Glomerular visceral epithelial cell (primary cell): Measurements from ENCODE around the gene CCNB2.
"Not testable (repeated sequence)": the region's sequence is repeated elsewhere in the genome, so short reads cannot be mapped to it uniquely, and the experiment has no call there.

Source experiments
- DNase-seq: peaks from one replicate; pipeline ENCODE4 v3.0.0-alpha.2; 2016; ENCODE audit errors: extremely low spot score

The CCNB2 gene

DNA sequence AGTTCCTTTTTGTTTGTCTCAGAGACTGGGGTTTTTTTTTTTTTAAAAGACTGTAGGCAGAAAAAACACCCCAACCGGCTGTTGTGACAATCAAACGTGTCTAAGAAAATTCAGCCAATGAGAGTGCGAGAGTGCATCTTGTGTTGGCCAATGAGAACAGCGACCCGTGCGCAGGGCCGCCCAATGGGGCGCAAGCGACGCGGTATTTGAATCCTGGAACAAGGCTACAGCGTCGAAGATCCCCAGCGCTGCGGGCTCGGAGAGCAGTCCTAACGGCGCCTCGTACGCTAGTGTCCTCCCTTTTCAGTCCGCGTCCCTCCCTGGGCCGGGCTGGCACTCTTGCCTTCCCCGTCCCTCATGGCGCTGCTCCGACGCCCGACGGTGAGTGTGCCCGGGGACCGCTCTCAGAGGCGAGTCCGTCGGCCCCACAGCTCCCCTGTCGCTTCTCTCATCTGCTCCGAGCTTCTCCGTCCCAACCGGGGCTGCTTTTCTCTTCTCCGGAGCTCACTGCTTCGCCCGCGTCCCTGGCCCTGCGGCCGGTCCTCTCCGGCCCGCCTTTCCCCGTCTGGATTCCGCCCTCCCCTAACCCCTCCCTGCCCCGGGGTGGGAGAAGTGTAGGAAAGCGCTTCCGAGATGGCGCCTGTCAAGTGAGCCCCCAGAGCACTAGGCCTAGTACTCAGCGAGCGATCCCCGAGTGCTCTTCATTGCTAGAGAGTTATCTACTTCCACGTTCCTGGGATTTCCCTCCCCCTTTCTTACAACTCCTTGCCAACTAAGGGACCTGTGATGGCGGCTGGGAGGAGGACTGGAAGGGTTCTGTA lies at the start of gene CCNB2:
Gene CCNB2 (plus strand): TSS at position 235 of the 821 bp plus-strand sequence. CDS start 123 bp downstream, at position 358.
- peak; percentile 93 for DNase-seq

DNA sequence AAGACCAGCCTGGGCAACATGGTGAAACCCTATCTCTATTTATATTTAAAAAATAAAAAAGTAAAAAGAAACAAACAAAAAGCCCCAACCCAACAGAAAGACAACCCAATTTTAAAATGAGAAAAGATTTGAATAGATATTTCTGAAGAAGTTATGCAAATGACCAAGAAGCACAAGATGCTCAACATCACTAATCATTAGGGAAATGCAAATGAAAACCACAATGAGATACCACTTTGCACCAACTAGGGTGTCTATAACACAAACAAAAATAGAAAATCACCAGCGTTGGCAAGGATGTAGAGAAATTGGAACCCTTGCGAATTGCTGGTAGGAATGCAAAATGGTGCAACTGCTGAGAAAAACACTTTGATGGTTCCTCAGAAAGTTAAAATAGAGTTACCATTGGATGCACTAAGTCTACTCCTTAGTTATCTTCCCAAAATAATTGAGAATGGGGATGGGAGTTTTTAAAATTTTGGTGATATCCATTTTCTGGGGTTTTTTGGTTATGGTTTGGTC lies 45.8 kb upstream of the CCNB2 start:
- no peak for DNase-seq

DNA sequence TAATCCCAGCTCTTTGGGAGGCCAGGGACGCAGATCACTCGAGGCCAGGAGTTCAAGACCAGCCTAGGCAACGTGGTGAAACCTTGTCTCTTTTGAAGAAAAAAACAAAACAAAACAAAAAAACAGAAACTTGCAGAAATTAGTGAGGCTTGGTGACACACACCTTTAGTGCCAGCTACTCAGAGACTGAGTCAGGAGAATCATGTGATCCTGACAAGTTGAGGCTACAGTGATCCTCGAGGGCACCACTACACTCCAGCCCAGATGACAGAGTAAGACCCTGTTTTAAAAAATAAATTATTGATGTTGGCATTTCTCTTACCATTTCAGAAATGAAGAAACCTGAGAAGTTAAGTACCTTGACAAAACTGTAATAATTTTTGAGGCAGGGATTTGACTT lies 44.6 kb upstream of the CCNB2 start:
- no peak for DNase-seq

DNA sequence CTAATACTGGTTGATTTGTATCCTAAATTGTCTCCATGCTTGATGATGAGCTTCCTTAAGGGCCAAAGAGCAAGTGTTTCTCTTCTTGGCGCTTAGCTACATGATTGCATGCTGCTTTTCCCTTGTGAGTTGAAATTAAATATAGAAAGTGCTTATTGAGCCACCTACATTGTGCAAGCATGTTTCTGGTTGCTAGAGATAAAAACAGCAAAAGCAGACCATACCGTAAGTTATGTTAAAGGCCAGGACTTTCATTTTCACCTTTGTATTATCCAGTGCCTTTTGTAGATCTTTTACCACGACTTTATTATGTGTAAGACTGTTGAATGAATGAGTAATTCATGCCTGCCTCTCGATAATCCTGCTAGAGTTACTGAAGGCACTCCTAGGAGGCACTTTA lies 41.9 kb upstream of the CCNB2 start:
- no peak for DNase-seq

DNA sequence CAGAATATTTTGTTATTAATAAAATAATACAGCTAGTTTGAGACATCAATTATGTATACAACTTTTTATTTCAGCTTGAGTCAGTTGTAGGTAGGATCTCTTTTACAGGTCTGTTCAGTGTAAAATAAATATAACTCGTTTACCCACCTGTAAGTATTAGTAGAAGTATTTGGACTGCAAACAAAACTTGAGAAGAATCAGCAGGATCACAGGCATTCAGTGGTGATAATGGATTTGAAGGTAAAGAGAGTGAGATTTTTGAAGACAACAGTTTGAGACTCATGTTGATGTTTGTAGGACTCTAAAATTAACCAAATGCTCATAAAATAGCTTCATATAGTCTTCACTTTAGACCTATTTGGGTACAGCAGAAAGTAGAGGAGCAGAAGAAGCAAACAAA lies 35.5 kb upstream of the CCNB2 start:
- DNase-seq, result no peak

DNA sequence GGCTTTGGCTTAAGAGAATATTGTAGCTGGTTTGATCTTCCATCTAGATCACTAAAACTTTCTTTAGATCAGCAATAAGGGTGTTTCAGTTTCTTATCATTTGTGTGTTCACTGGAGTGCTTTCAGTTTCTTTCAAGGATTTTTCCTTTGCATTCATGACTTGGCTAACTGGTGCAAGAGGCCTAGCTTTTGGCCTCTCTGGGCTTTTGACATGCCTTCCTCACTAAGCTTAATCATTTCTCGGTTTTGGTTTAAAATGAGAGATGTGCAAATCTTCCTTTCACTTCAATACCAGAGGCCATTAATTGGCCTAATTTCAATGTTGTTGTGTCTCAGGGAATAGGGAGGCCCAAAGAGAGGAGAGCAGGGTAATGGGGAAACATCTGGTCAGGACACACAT lies 30.3 kb upstream of the CCNB2 start:
- DNase-seq, result no peak

DNA sequence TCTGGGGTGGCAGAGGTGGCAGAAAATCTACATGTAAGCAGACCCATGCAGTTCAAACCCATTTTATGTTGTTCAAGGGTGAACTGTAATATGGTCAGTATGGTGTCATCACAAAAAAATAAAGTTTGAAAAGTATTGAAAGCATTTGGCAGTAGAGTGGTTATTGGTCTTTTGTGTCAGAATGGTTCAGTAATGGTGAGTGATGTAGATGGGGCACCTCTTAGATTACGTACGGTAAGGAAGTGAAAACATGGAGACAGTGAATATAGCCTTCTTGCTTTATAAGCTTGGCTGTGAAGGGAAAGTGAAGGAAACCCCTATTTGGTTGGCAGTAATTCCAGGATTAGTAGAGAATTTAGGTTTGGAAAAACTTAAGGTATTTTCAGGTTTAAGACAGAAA lies 17.2 kb upstream of the CCNB2 start:
- no peak for DNase-seq

DNA sequence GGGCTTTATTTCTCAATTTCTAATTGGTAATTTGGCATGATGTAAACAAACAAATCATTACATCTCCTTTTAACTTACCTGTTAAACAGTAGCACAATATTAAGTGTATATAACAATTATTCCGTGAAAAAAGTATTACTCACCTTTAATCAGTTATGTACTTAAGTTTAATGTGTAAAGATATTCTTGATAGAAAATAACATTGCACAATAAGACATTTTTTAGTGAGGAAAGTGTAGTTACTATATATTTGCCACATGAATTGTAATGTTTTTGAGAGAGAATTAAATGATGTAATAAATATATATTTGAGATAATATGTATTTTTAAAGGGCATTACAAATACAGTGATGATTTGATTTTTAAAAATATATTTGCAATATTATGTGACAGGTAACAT lies 10.9 kb upstream of the CCNB2 start:
- no peak for DNase-seq

DNA sequence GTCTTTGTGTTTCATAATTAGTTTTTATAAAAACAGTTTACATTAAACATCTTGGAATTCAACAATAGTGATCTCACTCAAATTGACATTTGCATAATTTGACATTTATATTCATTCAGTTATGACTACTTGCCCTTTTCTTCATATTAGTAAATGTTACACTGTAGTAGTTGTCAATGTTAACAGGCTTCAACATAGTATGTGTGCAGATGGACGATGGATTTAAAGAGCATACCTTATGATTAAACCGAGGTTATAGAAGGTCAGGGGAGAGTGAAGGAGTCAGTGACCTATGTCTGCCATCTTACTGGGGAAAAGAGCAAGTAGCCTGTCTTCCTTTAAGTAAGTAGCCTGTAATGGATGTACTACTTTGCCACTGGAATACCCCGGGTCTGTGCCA lies 8.5 kb upstream of the CCNB2 start:
- DNase-seq, result no peak

DNA sequence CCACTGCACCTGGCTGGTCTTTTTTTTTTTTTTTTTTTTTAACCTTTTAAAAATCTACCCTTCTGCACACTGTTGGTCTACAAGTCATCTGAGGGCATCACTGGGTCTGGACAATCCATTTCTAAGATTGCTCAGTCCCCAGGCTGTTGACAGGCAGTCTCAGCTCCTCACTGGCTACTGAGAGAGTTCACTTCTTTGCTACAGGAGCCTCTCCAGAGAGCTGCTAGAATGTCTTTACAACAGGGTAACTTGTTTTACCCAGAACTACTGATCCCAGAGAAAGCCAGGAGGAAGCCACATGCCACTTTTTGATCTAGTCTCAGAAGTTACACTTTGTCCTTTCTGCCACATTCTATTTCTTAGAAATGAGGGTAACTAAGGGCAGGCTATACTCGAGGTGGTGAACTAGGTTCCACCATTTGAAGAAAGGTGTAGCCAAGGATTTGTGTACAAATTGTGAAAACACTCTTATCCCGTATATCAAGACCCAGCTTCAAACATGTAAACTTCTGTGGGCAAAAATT lies 5.7 kb upstream of the CCNB2 start:
- no peak for DNase-seq

DNA sequence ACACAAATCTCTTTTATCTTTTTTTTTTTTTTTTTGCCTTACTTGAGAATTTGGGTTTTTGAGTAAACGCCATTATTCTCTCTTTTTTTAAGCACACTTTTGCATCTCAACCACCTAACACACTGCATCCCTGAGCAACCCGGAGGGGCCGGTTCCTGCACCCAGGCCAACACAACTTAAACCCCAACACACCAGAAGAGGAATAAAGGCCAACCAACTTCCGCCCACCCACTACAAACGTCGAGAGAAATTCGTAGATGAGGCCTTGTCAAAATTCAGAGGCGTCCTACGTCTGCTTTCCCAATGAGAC lies 389 bp upstream of the CCNB2 start:
- no peak for DNase-seq

DNA sequence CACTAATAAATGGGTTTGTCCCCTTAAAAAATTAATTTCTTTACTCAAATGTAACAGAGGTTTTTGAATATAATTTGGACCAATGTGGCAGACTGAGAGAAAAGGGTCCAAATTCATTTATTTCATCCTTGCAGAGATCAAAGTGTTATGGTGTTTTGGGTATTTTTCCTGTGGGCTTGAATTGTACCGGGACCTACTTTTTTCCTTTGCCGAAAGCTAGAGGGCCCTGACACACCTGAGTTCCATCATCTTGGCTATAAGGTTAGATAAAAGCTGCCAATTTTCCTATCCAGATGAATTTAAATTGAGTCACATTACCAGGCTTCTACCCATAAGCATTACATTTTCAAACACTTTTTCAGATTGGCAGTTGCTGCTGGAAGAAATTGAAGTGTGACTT lies 908 bp downstream of the CCNB2 start:
- no peak for DNase-seq

DNA sequence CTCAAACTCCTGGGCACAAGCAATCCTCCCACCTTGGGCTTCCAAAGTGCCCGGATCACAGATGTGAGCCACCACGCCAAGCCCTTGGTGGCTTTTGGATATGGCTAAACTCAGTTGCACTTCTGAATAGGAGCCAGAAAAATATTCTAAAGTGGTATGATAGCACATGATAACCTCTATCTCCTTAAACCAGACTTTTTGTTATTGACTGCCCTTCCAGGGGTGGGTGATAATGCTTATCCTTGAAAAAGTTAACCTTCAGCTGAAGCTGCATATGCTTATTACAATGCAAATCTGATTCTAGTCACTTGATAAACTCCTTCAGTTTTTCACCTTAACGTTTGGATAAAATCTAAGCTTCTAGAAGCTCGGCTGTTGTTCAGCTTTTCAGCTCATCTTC lies 6.3 kb downstream of the CCNB2 start:
- DNase-seq, result no peak

DNA sequence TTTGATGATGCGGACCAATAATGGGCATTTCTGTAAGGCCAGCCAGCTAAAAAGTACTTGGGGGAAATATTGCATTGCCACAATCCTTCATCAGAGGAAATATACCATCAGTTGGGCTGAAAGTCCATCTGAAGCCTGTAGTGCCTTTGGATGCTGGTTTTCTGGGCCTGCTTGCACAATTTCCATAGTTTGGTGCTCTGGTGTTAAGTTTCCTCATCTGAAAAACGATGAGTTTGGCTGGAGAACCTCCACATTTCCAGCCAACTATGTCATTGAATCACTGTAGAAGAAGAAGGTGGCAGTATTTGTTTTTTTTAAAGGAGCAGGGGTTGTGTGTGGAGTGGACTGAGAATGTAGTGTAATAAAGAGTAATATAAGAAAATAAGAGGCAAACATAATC lies 10.1 kb downstream of the CCNB2 start:
- no peak for DNase-seq

DNA sequence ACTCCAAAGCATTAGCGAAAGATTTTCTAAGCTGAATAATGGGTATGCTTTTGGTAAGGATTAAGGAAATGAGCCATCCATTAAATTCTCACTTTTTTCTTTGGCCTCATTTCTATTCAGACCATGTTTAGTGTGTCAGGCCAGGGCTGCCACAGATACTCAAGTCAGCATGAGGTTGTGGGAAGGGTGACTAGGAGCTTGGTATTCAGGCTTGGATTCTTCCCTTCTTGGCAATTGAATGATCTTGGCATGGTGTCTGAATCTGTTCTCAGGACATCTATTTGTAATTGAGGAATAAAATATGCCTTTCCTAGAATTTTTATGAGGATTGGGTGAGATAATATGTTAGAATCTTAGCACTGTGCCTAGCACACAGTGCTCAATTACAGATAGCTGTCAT lies 11.2 kb downstream of the CCNB2 start:
- DNase-seq, result no peak

DNA sequence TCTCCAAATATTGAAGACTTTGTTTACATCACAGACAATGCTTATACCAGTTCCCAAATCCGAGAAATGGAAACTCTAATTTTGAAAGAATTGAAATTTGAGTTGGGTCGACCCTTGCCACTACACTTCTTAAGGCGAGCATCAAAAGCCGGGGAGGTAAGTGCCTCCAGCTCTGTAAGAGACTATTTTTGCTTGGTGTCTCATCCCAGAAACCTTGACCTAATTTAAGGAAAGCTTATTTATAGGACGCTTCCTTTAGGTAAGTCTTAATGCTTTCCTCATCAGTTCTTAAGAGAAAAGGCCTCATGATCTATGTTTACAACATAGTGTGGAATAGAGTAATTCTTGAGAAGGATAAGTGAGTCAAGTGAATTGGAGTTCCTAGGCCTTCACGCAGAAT lies 11.8 kb downstream of the CCNB2 start:
- DNase-seq, result no peak

DNA sequence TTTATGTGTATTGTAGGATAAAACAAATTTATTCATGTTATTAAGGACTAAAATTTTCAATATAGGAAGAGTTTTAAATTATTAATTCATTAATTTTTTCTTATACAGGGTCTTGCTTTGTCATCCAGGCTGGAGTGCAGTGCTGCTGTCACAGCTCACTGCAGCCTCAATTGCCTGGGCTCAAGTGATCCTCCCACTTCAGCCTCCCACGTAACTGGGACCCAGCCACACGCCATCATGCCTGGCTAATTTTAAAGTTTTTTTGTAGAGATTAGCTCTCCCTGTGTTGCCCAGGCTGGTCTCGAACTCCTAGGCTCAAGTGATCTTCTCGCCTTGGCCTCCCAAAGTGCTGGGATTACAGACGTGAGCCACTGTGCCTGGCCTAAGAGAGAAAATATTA lies 14.7 kb downstream of the CCNB2 start:
- no peak for DNase-seq

DNA sequence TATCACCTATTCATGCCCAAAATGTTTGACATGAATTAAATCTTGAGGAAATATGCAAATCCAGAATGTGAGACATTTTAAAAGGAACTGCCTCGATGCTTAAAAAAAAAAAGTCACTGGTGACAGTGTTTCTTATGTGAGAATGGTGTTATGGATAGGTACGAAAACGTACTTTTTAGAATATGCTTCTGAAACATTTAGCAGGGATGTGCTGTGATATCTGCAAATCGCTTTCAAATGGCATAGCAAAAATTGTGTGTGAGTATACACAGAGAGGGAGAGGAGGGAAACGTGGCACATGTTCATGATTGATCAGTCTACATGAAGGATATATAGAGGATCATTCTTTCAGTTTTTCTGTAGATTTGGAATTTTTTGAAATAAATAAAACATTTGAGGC lies 16.0 kb downstream of the CCNB2 start:
- no peak for DNase-seq

DNA sequence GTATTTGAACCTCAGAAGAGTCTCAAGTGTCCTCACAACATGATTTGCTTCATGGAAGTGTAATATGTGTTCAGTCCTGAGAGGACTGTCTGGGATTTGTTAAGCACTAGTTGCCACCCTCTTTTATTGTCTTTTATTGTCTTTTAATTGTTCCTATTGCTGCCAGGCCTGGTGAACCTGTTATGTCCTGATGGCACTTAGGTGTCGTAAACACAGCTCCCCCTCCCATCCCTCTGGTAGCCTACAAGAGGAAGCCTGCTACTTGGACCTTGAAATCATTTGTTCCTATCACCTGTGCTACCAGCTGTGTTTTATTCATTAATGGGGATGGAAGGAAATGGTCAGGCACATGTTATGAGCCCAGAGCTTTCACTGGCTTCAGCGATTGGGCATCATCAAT lies 19.3 kb downstream of the CCNB2 start:
- DNase-seq, result no peak

DNA sequence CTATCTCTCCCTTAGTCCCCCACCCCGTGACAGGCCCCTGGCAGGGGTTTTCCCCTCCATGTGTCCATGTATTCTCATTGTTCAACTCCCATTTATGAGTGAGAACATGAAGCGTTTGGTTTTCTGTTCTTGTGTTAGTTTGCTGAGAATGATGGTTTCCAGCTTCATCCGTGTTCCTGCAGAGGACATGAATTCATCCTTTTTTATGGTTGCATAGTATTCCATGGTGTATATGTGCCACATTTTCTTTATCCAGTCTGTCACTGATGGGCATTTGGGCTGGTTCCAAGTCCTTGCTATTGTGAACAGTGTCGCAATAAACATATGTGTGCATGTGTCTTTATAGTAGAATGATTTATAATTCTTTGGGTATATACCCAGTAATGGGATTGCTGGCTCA lies 20.7 kb downstream of the CCNB2 start:
- not testable (repeated sequence) for DNase-seq

DNA sequence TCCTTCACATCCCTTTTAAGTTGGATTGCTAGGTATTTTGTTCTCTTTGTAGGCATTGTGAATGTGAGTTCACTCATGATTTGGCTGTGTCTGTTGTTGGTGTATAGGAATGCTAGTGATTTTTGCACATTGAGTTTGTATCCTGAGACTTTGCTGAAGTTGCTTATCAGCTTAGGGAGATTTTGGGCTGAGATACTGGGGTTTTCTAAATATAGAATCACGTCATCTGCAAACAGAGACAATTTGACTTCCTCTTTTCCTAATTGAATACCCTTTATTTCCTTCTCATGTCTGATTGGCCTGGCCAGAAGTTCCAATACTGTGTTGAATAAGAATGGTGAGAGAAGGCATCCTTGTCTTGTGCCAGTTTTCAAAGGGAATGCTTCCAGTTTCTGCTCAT lies 22.3 kb downstream of the CCNB2 start:
- DNase-seq, result not testable (repeated sequence)

DNA sequence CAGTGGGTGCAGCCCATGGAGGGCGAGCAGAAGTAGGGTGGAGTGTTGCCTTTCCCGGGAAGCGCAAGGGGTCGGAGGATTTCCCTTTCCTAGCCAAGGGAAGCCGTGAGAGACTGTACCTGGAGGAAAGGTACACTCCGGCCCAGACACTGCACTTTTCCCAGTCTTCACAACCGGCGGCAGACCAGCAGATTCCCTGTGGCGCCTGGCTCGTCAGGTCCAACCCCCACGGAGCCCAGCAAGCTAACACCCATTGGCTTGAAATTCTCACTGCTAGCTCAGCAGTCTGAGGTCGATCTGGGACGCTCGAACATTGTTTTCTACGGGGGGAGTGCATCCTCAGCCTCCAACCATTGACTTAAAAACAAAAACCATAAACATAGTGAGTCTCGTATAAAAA lies 26.5 kb downstream of the CCNB2 start:
- DNase-seq, result no peak

DNA sequence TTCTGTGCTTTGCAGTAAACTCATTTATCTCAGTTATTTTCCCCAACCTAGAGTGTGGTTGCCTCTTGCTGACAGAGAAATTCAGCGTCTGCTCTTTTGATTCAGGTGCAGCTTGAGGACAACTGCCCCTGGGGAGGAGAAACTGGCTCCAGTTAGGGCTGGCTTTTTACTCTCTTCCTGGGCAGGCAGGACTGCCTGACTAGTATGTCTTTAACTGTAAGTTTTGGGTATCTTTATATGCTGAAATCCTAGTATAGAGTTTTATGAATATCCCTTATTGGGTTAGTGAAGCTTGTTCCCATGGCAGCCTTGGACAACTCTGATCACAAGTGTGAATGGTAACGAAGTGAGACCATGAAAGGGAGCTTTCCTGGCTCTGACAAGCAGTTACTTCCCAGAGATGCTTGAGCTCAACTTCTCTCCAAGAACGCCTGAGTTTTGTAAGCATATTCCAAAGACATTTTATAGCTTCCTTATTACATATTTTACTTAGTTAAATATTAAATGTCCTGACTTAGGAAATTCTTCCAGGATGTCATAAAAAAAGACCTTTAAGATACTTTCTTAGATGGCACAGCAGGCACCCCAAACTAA lies 27.1 kb downstream of the CCNB2 start:
- DNase-seq, result no peak
